Cardiac fibroblast (primary cell): Measurements from ENCODE around the gene PLOD1.
A peak's percentile ranks its signal among the peaks of the same experiment; 100 is the strongest.

Experiments used
- DNase-seq, 2 donors: peaks; one replicate each; pipeline versions ENCODE4 v3.0.0 to v3.0.0-alpha.2; 2010; ENCODE audit warnings: low read depth in 2 of 2
- H3K4me3 ChIP-seq, 2 donors: replicated peaks in 1 of 2; 1 replicate in 1 of 2; 2 replicates in 1 of 2; pipeline ENCODE4 v1.5.1; 2011; ENCODE audit warnings: low read depth in 2 of 2, low read length in 2 of 2, mild to moderate bottlenecking in 2 of 2, moderate library complexity in 1 of 2
- TF ChIP-seq, protein P1 (sequence below): IDR thresholded peaks from one replicate; pipeline ENCODE4 v1.5.1; 2011; ENCODE audit warnings: low read depth, mild to moderate bottlenecking, low read length, inconsistent platforms

The PLOD1 gene

DNA sequence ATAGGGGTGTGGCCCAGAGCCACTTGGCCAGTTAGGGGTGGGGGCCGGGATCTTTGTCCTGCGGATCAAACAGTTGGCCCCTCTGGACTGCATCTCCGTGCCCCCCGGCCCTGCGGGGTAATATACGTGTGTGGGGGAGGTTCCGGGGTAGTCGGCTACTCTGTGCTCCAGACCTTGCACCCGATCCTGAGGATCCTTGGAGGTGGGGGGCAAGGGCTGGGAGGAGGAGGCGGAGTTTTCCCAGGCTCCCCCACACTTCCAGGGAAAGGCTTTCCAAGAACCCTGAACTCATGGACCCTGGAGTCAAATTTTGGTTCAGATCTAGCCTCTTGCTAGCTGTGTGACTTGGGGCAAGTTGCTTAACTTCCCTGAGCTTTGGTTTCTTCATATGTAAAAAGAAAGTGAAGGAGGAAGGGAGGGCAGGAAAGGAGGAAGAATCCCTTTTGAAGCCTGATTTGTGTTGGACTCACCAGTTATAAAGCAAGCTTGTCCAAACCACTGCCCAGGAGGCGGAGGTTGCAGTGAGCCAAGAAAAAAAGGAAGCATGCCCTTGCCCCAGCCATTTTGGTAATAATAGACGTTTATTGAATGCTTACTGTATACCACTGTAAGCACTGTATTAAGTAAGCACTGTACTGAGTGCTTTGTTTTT, 85.5 kb downstream of the PLOD1 start:
- peak overlapping the region; percentile 91 to 94 for H3K4me3 ChIP-seq
- TF ChIP-seq, protein P1, sequence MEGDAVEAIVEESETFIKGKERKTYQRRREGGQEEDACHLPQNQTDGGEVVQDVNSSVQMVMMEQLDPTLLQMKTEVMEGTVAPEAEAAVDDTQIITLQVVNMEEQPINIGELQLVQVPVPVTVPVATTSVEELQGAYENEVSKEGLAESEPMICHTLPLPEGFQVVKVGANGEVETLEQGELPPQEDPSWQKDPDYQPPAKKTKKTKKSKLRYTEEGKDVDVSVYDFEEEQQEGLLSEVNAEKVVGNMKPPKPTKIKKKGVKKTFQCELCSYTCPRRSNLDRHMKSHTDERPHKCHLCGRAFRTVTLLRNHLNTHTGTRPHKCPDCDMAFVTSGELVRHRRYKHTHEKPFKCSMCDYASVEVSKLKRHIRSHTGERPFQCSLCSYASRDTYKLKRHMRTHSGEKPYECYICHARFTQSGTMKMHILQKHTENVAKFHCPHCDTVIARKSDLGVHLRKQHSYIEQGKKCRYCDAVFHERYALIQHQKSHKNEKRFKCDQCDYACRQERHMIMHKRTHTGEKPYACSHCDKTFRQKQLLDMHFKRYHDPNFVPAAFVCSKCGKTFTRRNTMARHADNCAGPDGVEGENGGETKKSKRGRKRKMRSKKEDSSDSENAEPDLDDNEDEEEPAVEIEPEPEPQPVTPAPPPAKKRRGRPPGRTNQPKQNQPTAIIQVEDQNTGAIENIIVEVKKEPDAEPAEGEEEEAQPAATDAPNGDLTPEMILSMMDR, result no peak
- peak; percentile 29 to 45 for DNase-seq

DNA sequence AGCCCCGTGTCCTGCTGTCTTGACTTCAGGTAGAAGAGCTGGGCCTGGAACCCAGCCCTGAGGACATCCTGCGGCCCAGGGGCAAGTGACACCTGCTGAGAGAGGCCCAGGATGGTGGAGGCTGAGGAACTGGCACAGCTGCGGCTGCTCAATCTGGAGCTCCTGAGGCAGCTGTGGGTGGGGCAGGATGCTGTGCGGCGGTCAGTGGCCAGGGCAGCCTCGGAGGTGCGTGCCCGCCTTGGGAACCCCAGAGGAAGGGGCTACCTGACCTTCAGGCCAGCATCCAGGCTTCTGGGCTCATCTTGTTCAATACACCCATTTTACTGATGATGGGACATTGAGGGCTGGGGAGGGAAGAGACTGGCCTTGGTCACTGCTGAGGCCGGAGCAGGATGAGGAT, 87.1 kb downstream of the PLOD1 start:
- no peak overlapping the region for H3K4me3 ChIP-seq
- DNase-seq, result no peak
- TF ChIP-seq, protein P1, result no peak

DNA sequence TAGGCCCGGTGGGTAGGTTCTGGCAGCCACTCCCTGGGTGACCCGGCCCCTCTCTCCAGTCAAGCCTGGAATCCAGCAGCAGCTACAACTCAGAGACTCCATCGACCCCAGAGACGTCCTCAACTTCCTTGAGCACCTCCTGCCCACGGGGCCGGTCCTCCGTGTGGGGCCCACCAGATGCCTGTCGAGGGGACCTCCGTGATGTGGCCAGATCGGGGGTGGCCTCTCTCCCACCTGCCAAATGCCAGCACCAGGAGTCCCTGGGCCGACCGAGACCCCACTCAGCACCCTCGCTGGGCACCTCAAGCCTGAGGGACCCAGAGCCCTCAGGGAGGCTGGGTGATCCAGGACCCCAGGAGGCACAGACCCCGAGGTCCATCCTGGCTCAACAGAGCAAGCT, 87.5 kb downstream of the PLOD1 start:
- H3K4me3 ChIP-seq, result no peak overlapping the region
- no peak for DNase-seq
- TF ChIP-seq, protein P1, result no peak
